ENCODE measurements around the gene TULP4.

Gene TULP4

GRCh38 chr6:158431036-158431435 is 118.8 kb downstream of the TULP4 start:
- DNase-seq (ENCODE audit: insufficient read length, low spot score) (no peak), FAIRE-seq (no peak)

GRCh38 chr6:158431560-158431959 is 119.3 kb downstream of the TULP4 start:
- no peak for TF ChIP-seq CTCF (IDR thresholded peaks at IDR 0.05; ENCODE audit: insufficient read depth, missing control alignments)
- DNase-seq (ENCODE audit: insufficient read length, low spot score) (no peak), FAIRE-seq (no peak)

More at GRCh38 chr6:158431036-158431435, 118.8 kb downstream of the TULP4 start:
- TF ChIP-seq CTCF (IDR thresholded peaks at IDR 0.05; ENCODE audit: insufficient read depth, missing control alignments): no peak

- DNase-seq (ENCODE audit: insufficient read length, low spot score): no peak
- no peak for TF ChIP-seq CTCF (IDR thresholded peaks at IDR 0.05; ENCODE audit: insufficient read depth, missing control alignments)
- no peak for FAIRE-seq
Measured at GRCh38 chr6:158437571-158437970, 125.3 kb downstream of the TULP4 start.

GRCh38 chr6:158438226-158438625 is 126.0 kb downstream of the TULP4 start:
- DNase-seq (ENCODE audit: insufficient read length, low spot score): no peak
- no peak for TF ChIP-seq CTCF (IDR thresholded peaks at IDR 0.05; ENCODE audit: insufficient read depth, missing control alignments)
- no peak for FAIRE-seq

GRCh38 chr6:158439255-158439654 is 127.0 kb downstream of the TULP4 start:
- no peak for DNase-seq (ENCODE audit: insufficient read length, low spot score)
- FAIRE-seq: no peak
- no peak for TF ChIP-seq CTCF (IDR thresholded peaks at IDR 0.05; ENCODE audit: insufficient read depth, missing control alignments)

GRCh38 chr6:158441716-158442215 is 129.5 kb downstream of the TULP4 start:
- FAIRE-seq: no peak
- TF ChIP-seq CTCF (IDR thresholded peaks at IDR 0.05; ENCODE audit: insufficient read depth, missing control alignments): no peak
- DNase-seq (ENCODE audit: insufficient read length, low spot score): no peak

GRCh38 chr6:158442306-158442705 is 130.0 kb downstream of the TULP4 start:
- FAIRE-seq (no peak), DNase-seq (ENCODE audit: insufficient read length, low spot score) (no peak)
- TF ChIP-seq CTCF (IDR thresholded peaks at IDR 0.05; ENCODE audit: insufficient read depth, missing control alignments): no peak
